ENCODE data around the gene ALPL.

- TF ChIP-seq CTCF (IDR thresholded peaks at IDR 0.05): no peak
- TF ChIP-seq POLR2A (IDR thresholded peaks at IDR 0.05): no peak
These were observed 67.0 kb downstream of the ALPL start for GRCh38 chr1:21576031-21576797.

All from uterus (tissue), 2 donors.